Dedifferentiated amniotic fluid mesenchymal stem cell (primary cell): ENCODE measurements around the gene STRIP1.

ENCODE experiments used
- DNase-seq: peaks from one replicate; pipeline ENCODE4 v3.0.0-alpha.2; 2016; ENCODE audit errors: extremely low spot score

Gene STRIP1

DNA sequence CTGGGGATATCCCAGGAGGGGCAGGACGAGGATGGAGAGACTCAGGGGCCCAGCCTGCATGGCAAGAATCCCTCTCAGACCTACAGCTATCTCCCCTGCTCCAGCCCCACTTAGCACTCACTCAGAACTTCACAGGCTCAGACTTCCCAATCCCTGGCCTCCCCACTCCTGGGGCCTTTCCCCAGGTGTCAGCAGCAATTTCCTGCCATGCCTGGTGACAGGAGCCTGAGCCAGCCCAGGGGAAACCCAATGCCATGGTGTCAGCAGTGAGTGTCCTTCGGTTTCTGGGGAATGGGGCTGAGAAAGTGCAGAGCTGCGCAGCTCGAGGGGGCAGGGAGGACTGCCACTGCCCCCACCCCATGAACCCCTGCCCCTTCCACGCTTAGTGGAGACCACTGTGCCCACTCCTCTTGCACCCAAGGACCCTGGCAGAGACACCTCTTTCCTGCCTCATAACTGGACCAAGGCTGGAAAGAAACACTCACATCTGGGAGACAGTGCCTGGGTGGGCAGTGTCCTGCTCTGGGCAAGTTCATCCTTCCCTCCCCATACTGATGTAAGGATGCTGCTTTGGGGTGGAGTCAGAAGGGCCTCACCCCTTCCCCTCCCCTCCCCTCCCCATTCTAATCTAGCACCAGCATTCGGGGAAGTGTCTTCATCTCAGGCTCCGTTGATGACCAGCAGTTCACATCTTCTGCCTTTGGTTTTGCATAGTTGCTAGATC lies 60.7 kb downstream of the STRIP1 start:
- no peak for DNase-seq

DNA sequence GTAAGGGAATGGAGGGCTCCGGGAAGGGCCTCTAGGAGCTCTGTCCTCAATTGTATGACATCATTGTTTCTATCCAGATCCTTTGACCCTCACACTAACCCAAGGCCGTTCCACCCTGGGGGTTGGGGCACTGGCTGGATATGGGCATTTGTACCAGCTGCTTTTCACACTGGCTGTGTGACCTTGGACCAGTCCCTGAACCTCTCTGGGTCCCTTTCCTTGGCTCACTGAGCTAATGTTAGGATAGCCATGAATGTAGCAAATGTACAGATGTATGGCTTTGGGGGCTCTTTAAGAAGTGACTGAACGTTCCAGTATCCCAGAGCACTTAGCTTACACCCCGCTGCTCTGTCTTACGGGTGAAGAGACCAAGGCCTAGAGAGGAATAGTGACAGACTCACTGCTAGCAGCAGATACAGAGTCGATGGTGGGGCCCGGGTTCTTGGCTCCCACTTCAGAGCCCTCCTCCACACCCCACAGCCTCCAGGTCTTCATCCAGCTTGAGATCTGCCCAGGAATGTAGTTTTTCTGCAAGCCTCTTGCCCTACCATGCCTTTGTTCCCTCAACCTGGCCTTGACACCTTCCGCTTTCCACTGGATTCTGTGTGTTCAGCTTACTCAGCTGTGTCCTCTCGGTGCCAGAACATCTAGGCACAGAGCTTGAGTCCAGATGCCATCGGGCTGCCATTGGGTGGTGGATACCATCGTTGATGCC lies 63.2 kb downstream of the STRIP1 start:
- no peak for DNase-seq

- DNase-seq: no peak
These were observed 64.0 kb downstream of the STRIP1 start for GRCh38 chr1:110098222-110099026.

DNA sequence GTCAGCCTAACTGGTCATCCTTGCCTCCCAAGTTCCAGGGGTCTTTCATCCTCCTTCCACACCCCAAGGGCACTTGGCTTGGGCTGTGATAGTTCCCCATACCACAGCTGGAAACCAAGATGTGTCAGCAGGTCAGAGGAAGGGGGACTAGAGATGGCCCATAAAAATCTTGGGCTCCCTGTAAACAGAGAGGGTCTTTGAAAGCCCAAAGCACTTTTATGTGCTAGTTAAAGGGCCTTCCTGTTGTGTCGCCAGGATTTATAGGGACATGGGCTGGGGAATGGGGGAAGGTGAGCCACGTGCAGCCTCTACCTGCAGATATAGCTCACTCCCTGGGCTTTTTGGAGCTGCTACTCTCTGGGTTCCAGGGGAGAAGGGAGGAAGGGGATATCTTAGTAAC lies 65.9 kb downstream of the STRIP1 start:
- DNase-seq: no peak

DNA sequence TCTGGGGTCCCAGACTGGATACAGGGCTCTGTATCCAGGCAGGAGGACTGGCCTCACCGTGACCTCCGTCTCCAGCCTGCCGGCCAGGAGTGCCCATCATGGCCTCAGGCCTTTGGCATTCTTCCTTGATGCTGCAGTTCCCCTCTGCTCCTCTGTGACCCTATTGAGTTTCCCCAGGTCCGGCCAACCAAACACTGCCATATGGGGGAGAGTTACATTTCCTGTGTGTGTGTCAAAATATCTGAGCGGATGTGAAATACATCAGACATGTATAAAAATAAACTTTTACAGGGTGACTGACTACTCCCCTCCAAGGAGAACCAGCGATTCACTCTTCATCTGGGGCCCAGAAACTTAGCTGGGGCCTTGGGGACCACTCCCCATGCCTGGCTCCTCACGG lies 67.7 kb downstream of the STRIP1 start:
- DNase-seq: no peak
